Tibial nerve (tissue), 4 donors: ENCODE measurements around the gene INTS2. TPM values are rescaled to one million over a fixed set of nuclear protein-coding genes. Genes with fewer than 3 reads are reported as not detected.

ENCODE experiments used
- DNase-seq, 2 donors: peaks; one replicate each; pipeline ENCODE4 v3.0.0-alpha.2; 2019; ENCODE audit warnings: low spot score in 2 of 2
- H3K27ac ChIP-seq, 4 donors: fragments of 200-600 bp; sonication (generic) in 3 of 4; one replicate each; pipeline ENCODE4 v1.5.1; 2017 to 2019; ENCODE audit warnings: mild to moderate bottlenecking in 1 of 4
- H3K27me3 ChIP-seq, 2 donors: fragments of 200-600 bp; sonication (generic) in 1 of 2; one replicate each; pipeline versions ENCODE4 v1.5.1 to v1.6.0; 2017 to 2019
- H3K36me3 ChIP-seq, 3 donors: fragments of 200-600 bp; sonication (generic); one replicate each; pipeline ENCODE4 v1.5.1; 2018 to 2019
- H3K4me1 ChIP-seq, 4 donors: fragments of 200-600 bp; sonication (generic) in 3 of 4; one replicate each; pipeline ENCODE4 v1.5.1; 2017 to 2019
- H3K4me3 ChIP-seq, 4 donors: fragments of 200-600 bp; sonication (generic) in 3 of 4; one replicate each; pipeline ENCODE4 v1.5.1; 2017 to 2019; ENCODE audit warnings: mild to moderate bottlenecking in 1 of 4, moderate library complexity in 1 of 4
- H3K9me3 ChIP-seq, 4 donors: fragments of 200-600 bp; sonication (generic) in 3 of 4; one replicate each; pipeline ENCODE4 v1.5.1; 2017 to 2019
- EP300 ChIP-seq, 2 donors: sonication (generic); formaldehyde crosslinking; IDR thresholded peaks; one replicate each; pipeline ENCODE4 v1.6.1; 2017; ENCODE audit warnings: antibody characterized with exemption in 2 of 2, mild to moderate bottlenecking in 1 of 2
- POLR2A ChIP-seq, 2 donors: fragments of 450-650 bp; IDR thresholded peaks; one replicate each; pipeline ENCODE4 v1.6.1; 2017; ENCODE audit warnings: antibody characterized with exemption in 2 of 2, mild to moderate bottlenecking in 2 of 2, moderate library complexity in 2 of 2
- WGBS, 2 donors: methylation state at CpG; one replicate each; pipeline ENCODE4 v1.1.5; 2018; 5-methylcytosine and 5-hydroxymethylcytosine counted together
- total RNA-seq, 4 donors: library from RNA; depleted of rRNA; stranded (reverse); fragments of >200 nt; gene quantifications; one replicate each; pipeline ENCODE4 v1.1.0, GENCODE V29; 2016
- TF ChIP-seq, protein P1 (sequence below), 5 experiments: fragments of 200-600 bp in 3 of 5; fragments of 450-650 bp in 2 of 5; sonication (generic) in 3 of 5; IDR thresholded peaks; one replicate each; pipeline ENCODE4 v1.5.1; 2016 to 2019; ENCODE audit warnings: antibody characterized with exemption in 5 of 5, mild to moderate bottlenecking in 3 of 5, moderate library complexity in 2 of 5

The INTS2 gene
- total RNA-seq, 4 donors from 2014 or later: 10.0 to 15.5 (median 13.0) TPM

DNA sequence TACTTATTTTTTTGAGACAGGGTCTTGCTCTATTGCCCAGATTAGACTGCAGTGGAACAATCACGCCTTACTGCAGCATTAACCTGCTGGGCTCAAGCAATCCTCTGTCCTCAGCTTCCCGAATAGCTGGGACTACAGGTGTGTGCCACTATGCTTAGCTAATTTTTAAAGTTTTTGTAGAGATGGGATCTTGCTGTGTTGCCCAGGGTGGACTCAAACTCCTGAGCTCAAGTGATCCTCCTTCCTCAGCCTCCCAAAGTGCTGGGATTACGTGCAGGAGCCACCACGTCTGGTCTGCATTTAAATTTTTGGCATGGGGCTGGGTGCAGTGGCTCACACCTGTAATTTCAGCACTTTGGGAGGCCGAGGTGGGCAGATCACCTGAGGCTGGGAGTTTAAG lies 41.0 kb upstream of the INTS2 start:
- no peaks in the 10 kb centered on the region for H3K9me3 ChIP-seq
- DNase-seq: no peak
- H3K27ac ChIP-seq: no peak overlapping the region
- no peaks in the 10 kb centered on the region for H3K4me1 ChIP-seq
- H3K4me3 ChIP-seq: no peak overlapping the region
- TF ChIP-seq EP300 (IDR thresholded peaks at IDR 0.05) (no peak), POLR2A (IDR thresholded peaks at IDR 0.05) (no peak)
- TF ChIP-seq, protein P1, sequence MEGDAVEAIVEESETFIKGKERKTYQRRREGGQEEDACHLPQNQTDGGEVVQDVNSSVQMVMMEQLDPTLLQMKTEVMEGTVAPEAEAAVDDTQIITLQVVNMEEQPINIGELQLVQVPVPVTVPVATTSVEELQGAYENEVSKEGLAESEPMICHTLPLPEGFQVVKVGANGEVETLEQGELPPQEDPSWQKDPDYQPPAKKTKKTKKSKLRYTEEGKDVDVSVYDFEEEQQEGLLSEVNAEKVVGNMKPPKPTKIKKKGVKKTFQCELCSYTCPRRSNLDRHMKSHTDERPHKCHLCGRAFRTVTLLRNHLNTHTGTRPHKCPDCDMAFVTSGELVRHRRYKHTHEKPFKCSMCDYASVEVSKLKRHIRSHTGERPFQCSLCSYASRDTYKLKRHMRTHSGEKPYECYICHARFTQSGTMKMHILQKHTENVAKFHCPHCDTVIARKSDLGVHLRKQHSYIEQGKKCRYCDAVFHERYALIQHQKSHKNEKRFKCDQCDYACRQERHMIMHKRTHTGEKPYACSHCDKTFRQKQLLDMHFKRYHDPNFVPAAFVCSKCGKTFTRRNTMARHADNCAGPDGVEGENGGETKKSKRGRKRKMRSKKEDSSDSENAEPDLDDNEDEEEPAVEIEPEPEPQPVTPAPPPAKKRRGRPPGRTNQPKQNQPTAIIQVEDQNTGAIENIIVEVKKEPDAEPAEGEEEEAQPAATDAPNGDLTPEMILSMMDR (IDR thresholded peaks at IDR 0.05): no peak
- no peaks in the 10 kb centered on the region for H3K27me3 ChIP-seq
- WGBS, 2 donors: 94 to 98% methylated on average over 5 of the region's 5 CpGs
- peaks cover 0 to 87% (median 6%) of the 10 kb centered on the region in 3 donors for H3K36me3 ChIP-seq

DNA sequence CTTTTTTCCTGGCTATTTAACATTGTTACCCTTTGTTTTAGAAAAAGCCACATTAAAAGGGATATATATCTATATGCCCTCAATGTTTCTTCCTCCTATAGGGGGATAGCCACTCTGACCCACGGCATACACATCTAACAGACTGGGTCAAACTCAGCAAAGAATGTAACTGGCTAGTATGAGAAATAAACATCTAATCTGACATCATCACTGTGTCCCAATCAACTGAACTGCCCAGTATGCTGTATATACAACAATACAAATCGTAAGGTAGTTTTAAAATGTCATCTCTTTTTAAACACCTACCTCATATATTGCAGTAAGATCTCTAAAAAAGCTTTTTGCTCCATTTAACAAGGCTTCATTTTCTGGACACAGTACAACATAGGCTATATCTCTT lies 39.9 kb upstream of the INTS2 start:
- H3K4me3 ChIP-seq: no peak overlapping the region
- no peak for DNase-seq
- TF ChIP-seq, protein P1 (IDR thresholded peaks at IDR 0.05): no peak
- TF ChIP-seq POLR2A (IDR thresholded peaks at IDR 0.05) (no peak), EP300 (IDR thresholded peaks at IDR 0.05) (no peak)
- no peak overlapping the region for H3K27ac ChIP-seq
- no peaks in the 10 kb centered on the region for H3K27me3 ChIP-seq
- H3K9me3 ChIP-seq: no peaks in the 10 kb centered on the region
- peaks cover 0 to 95% (median 6%) of the 10 kb centered on the region in 3 donors for H3K36me3 ChIP-seq
- WGBS, 2 donors: 87 to 93% methylated on average over 2 of the region's 2 CpGs
- H3K4me1 ChIP-seq: no peaks in the 10 kb centered on the region

DNA sequence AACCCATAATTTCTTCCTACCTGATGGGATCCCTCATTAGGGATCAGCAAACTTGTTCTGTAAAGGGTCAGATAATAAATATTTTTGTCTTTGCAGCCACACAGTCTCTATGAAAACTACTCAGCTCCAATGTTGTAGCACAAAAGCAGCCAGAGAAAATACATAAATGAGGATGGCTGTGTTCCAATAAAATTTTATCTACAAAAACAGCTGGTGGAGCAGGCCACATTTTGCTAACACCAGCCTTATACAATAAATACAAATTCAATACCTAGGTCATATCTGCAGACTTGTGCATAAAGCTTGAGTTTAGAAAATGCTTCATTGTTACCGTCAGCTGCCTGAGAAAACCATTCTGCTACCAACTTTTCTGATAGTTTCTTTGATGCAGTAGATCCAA lies 38.4 kb upstream of the INTS2 start:
- no peaks in the 10 kb centered on the region for H3K9me3 ChIP-seq

DNA sequence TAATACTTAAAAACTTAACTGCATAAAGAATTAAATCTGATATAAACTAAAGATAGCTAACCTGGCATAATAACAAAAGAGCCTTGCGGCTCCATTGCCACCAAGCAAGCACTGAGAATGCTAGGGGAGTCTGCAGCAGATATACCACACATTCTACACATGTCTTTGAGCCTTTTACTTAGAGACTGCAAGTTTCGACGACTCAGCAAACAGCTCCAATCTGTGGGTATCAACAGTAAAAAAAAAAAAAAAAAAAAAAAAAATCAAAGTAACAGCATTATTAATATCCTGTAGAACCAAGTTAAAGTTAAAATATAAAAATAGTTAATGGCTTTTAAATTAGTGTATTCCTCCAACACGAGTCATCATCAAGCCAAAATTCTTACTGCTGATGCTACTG lies 27.8 kb upstream of the INTS2 start:
- no peak for DNase-seq
- no peaks in the 10 kb centered on the region for H3K27me3 ChIP-seq
- H3K9me3 ChIP-seq: no peaks in the 10 kb centered on the region
- H3K4me1 ChIP-seq: no peaks in the 10 kb centered on the region
- TF ChIP-seq, protein P1 (IDR thresholded peaks at IDR 0.05): no peak
- TF ChIP-seq POLR2A (IDR thresholded peaks at IDR 0.05) (no peak), EP300 (IDR thresholded peaks at IDR 0.05) (no peak)
- H3K36me3 ChIP-seq: peaks cover 3 to 91% (median 33%) of the 10 kb centered on the region in 3 donors
- no peak overlapping the region for H3K27ac ChIP-seq
- H3K4me3 ChIP-seq: no peak overlapping the region
- WGBS, 2 donors: 81 to 86% methylated on average over 4 of the region's 4 CpGs

More for the DNA sequence above, 38.4 kb upstream of the INTS2 start:
- Histone ChIP-seq H3K4me3 (no peak overlapping the region), H3K4me1 (no peaks in the 10 kb centered on the region), H3K36me3 (peaks cover 0 to 93% (median 6%) of the 10 kb centered on the region in 3 donors), H3K27me3 (no peaks in the 10 kb centered on the region), H3K27ac (no peak overlapping the region)
- WGBS, 2 donors: 0% methylated on average over 1 of the region's 1 CpG
- TF ChIP-seq POLR2A (IDR thresholded peaks at IDR 0.05) (no peak), EP300 (IDR thresholded peaks at IDR 0.05) (no peak)
- TF ChIP-seq, protein P1 (IDR thresholded peaks at IDR 0.05): no peak
- no peak for DNase-seq

DNA sequence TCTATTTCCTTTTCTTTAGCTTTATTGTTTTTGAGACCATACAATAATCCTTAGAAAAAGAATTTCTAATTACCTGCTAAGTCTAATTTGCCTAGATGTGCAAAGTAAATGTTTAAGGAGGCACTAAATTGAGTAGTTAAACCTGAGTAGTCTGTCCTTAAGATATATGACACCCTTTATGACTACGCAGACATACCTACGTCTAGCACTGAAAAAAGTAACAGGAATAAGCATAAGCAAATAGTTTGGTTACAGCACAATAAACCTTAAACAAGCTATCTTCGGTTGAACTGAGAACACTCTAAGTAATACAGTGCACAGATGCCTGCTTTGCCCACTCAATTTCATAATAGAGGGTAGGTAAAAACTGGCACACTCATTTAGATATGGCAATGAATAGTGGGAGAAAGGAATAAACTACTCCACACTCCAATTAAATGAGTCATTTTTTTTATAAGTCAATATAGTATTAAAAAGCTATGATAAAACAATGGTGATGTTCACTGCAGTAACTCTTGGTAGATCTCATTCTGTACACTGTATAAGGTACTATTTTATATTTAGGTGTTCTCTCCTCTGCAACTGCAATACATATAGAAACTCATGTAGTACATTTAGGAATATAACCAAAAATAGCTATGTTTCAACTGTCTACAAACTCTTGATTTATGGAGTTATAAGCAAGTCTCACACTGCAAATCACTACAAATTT lies 19.7 kb upstream of the INTS2 start:
- no peaks in the 10 kb centered on the region for H3K4me1 ChIP-seq
- no peak for TF ChIP-seq EP300 (IDR thresholded peaks at IDR 0.05)
- no peak for TF ChIP-seq POLR2A (IDR thresholded peaks at IDR 0.05)
- TF ChIP-seq, protein P1 (IDR thresholded peaks at IDR 0.05): no peak
- H3K4me3 ChIP-seq: no peak overlapping the region
- H3K27me3 ChIP-seq: no peaks in the 10 kb centered on the region
- no peaks in the 10 kb centered on the region for H3K9me3 ChIP-seq
- no peak overlapping the region for H3K27ac ChIP-seq
- WGBS, 2 donors: 78 to 92% methylated on average over 3 of the region's 3 CpGs
- no peak for DNase-seq
- H3K36me3 ChIP-seq: peaks cover 3 to 79% (median 4%) of the 10 kb centered on the region in 3 donors
